ENCODE measurements around the gene SLC25A30.

GRCh38 chr13:45396533-45397095 lies 21.6 kb downstream of the SLC25A30 start:
- TF ChIP-seq CTCF (IDR thresholded peaks at IDR 0.05; ENCODE audit: borderline replicate concordance, extremely low read depth, low read length, poor library complexity, severe bottlenecking) (no peak), EZH2 (IDR thresholded peaks at IDR 0.05; ENCODE audit: borderline replicate concordance, low read depth, low read length, severe bottlenecking) (no peak)
